ENCODE data around the gene GAA. TPM values are rescaled to one million over a fixed set of nuclear protein-coding genes. Genes with fewer than 3 reads are reported as not detected.
A peak's percentile ranks its signal among the peaks of the same experiment; 100 is the strongest.

Gene GAA
- total and polyA plus RNA-seq, 2 of the 13 experiments (the other 11 are each of a cell fraction or from before 2014, with no cell fraction given) = 21.6 to 36.4 TPM

GRCh38 chr17:80101011-80101945, at the start of gene GAA (continued):
- TF ChIP-seq ETS1 (CRISPR knock-in tag; IDR thresholded peaks at IDR 0.05) = no peak
- peak; percentile 53; the same call in 1 of the 2 replicates for TF ChIP-seq RFXAP (CRISPR knock-in tag; IDR thresholded peaks at IDR 0.05; ENCODE audit: borderline replicate concordance)
- peak; percentile 35 for TF ChIP-seq MXD4 (CRISPR knock-in tag; IDR thresholded peaks at IDR 0.05)
- TF ChIP-seq IRF9 (CRISPR knock-in tag; IDR thresholded peaks at IDR 0.05; ENCODE audit: borderline replicate concordance) = peak; percentile 88; the same call in 1 of the 2 replicates
- TF ChIP-seq, protein P1, sequence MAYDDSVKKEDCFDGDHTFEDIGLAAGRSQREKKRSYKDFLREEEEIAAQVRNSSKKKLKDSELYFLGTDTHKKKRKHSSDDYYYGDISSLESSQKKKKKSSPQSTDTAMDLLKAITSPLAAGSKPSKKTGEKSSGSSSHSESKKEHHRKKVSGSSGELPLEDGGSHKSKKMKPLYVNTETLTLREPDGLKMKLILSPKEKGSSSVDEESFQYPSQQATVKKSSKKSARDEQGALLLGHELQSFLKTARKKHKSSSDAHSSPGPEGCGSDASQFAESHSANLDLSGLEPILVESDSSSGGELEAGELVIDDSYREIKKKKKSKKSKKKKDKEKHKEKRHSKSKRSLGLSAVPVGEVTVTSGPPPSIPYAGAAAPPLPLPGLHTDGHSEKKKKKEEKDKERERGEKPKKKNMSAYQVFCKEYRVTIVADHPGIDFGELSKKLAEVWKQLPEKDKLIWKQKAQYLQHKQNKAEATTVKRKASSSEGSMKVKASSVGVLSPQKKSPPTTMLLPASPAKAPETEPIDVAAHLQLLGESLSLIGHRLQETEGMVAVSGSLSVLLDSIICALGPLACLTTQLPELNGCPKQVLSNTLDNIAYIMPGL (CRISPR knock-in tag; IDR thresholded peaks at IDR 0.05; ENCODE audit: borderline replicate concordance in 1 of 2, low read depth in 1 of 2) = peak; percentile 67 to 93
- TF ChIP-seq PTBP1 (IDR thresholded peaks at IDR 0.05; ENCODE audit: low read depth, low read length, poor library complexity, severe bottlenecking) = peak; percentile 86
- TF ChIP-seq REST (IDR thresholded peaks at IDR 0.05; ENCODE audit: borderline replicate concordance in 1 of 2, low read depth in 1 of 2, low read length in 2 of 2) = no peak
- no peak for TF ChIP-seq NCOA1 (CRISPR knock-in tag; IDR thresholded peaks at IDR 0.05)
- peak; percentile 16; the same call in 1 of the 2 replicates for TF ChIP-seq BCL6 (CRISPR knock-in tag; IDR thresholded peaks at IDR 0.05)
- TF ChIP-seq EEA1 (CRISPR knock-in tag; IDR thresholded peaks at IDR 0.05; ENCODE audit: borderline replicate concordance) = peak; percentile 94
- TF ChIP-seq, protein P2, sequence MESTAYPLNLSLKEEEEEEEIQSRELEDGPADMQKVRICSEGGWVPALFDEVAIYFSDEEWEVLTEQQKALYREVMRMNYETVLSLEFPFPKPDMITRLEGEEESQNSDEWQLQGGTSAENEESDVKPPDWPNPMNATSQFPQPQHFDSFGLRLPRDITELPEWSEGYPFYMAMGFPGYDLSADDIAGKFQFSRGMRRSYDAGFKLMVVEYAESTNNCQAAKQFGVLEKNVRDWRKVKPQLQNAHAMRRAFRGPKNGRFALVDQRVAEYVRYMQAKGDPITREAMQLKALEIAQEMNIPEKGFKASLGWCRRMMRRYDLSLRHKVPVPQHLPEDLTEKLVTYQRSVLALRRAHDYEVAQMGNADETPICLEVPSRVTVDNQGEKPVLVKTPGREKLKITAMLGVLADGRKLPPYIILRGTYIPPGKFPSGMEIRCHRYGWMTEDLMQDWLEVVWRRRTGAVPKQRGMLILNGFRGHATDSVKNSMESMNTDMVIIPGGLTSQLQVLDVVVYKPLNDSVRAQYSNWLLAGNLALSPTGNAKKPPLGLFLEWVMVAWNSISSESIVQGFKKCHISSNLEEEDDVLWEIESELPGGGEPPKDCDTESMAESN (CRISPR knock-in tag; conservative IDR thresholded peaks at IDR 0.05) = peak; percentile 86
- TF ChIP-seq ZC3H13 (CRISPR knock-in tag; IDR thresholded peaks at IDR 0.05) = peak; percentile 56; the same call in 1 of the 2 replicates
- TF ChIP-seq SYNCRIP (IDR thresholded peaks at IDR 0.05; ENCODE audit: insufficient read depth, low read depth, low read length) = no peak
- TF ChIP-seq TOPORS (CRISPR knock-in tag; IDR thresholded peaks at IDR 0.05) = peak; percentile 86; the same call in 1 of the 2 replicates
- TF ChIP-seq DMAP1 (CRISPR knock-in tag; IDR thresholded peaks at IDR 0.05) = no peak; the same call in 1 of the 2 replicates
- no peak for TF ChIP-seq NONO (IDR thresholded peaks at IDR 0.05)
- TF ChIP-seq NONO (CRISPR knock-in tag; conservative IDR thresholded peaks at IDR 0.05) = peak; percentile 82
- TF ChIP-seq AKAP8 (CRISPR knock-in tag; IDR thresholded peaks at IDR 0.05) = no peak

Measured in HepG2 (cell line).